ENCODE results near the gene TMEM129. TPM values are rescaled to one million over a fixed set of nuclear protein-coding genes. Genes with fewer than 3 reads are reported as not detected.

Gene TMEM129
- total and polyA plus RNA-seq, 2 donors (not counting 1 experiment from before 2014, with no cell fraction given) = 15.0 to 39.6 TPM

DNA sequence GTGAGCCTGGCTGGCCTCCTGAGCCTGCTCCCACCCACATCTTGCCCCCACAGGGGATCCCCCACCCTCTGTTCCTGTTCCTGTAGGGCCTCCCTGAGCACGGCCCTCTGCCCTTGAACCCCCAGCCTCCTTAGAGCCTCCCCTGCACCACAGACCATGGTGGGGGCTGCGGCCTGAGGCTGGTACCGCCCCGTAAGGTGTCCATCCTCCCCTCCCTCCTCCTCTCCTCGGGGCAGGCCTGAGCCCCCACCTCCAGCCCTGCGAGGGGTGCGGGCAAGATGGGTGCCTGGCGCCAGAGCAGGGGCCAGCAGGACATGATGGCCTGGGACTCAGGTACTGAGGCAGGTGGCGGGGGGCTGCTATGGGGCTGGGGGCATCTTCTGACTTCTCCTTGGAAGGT is 43.5 kb upstream of the TMEM129 start:
- H3K27me3 ChIP-seq (ENCODE audit: control insufficient read depth, insufficient read depth, low read length) = no peaks in the 10 kb centered on the region
- H3K79me2 ChIP-seq (ENCODE audit: control insufficient read depth, insufficient read depth, low read length) = no peaks in the 10 kb centered on the region
- H3K4me3 ChIP-seq (replicated peaks in 1 of 4; ENCODE audit: control extremely low read depth in 1 of 4, insufficient read depth in 1 of 4, low read depth in 3 of 4, low read length in 4 of 4) = no peak overlapping the region
- no peak overlapping the region for H3K27ac ChIP-seq (ENCODE audit: insufficient read depth, low read length)
- no peak for TF ChIP-seq CTCF (conservative IDR thresholded peaks at IDR 0.05 in 1 of 2, IDR thresholded peaks at IDR 0.05 in 1 of 2; ENCODE audit: low read depth in 1 of 2, low read length in 2 of 2)
- no peak overlapping the region for H3K9ac ChIP-seq (ENCODE audit: insufficient read depth, low read length)
- H4K20me1 ChIP-seq (ENCODE audit: control insufficient read depth, extremely low read depth, insufficient read depth, low read length) = no peaks in the 10 kb centered on the region
- H3K9me3 ChIP-seq (ENCODE audit: control insufficient read depth, insufficient read depth, low read depth, low read length) = no peaks in the 10 kb centered on the region
- no peak overlapping the region for H3K4me2 ChIP-seq (ENCODE audit: extremely low read depth, insufficient read depth, low read length)
- no peak for DNase-seq (ENCODE audit: low read depth in 2 of 2)
- H3K4me1 ChIP-seq (ENCODE audit: control insufficient read depth, extremely low read depth, insufficient read depth, low read length) = no peaks in the 10 kb centered on the region
- no peak overlapping the region for H2AFZ ChIP-seq (ENCODE audit: low read length)
- H3K36me3 ChIP-seq (ENCODE audit: control insufficient read depth, insufficient read depth, low read length) = no peaks in the 10 kb centered on the region

GRCh38 chr4:1763550-1764080 is 42.5 kb upstream of the TMEM129 start:
- Histone ChIP-seq H3K4me1 (ENCODE audit: control insufficient read depth, extremely low read depth, insufficient read depth, low read length) (no peaks in the 10 kb centered on the region), H3K4me3 (replicated peaks in 1 of 4; ENCODE audit: control extremely low read depth in 1 of 4, insufficient read depth in 1 of 4, low read depth in 3 of 4, low read length in 4 of 4) (peak overlapping the region in 1 of 4 experiments; percentile 27), H3K36me3 (ENCODE audit: control insufficient read depth, insufficient read depth, low read length) (no peaks in the 10 kb centered on the region), H2AFZ (ENCODE audit: low read length) (no peak overlapping the region), H3K4me2 (ENCODE audit: extremely low read depth, insufficient read depth, low read length) (peak overlapping the region; percentile 23), H3K27me3 (ENCODE audit: control insufficient read depth, insufficient read depth, low read length) (no peaks in the 10 kb centered on the region), H3K27ac (ENCODE audit: insufficient read depth, low read length) (no peak overlapping the region), H4K20me1 (ENCODE audit: control insufficient read depth, extremely low read depth, insufficient read depth, low read length) (no peaks in the 10 kb centered on the region), H3K9me3 (ENCODE audit: control insufficient read depth, insufficient read depth, low read depth, low read length) (no peaks in the 10 kb centered on the region), H3K9ac (ENCODE audit: insufficient read depth, low read length) (no peak overlapping the region), H3K79me2 (ENCODE audit: control insufficient read depth, insufficient read depth, low read length) (no peaks in the 10 kb centered on the region)
- TF ChIP-seq EZH2 (IDR thresholded peaks at IDR 0.05; ENCODE audit: low read length, missing control alignments) = no peak
- TF ChIP-seq CTCF (conservative IDR thresholded peaks at IDR 0.05 in 1 of 2, IDR thresholded peaks at IDR 0.05 in 1 of 2; ENCODE audit: low read depth in 1 of 2, low read length in 2 of 2) = peak in 1 of 2 donors; percentile 20
- DNase-seq (ENCODE audit: low read depth in 2 of 2) = peak; percentile 42 to 51

- Histone ChIP-seq H3K79me2 (ENCODE audit: control insufficient read depth, insufficient read depth, low read length) (no peaks in the 10 kb centered on the region), H3K27ac (ENCODE audit: insufficient read depth, low read length) (no peak overlapping the region), H3K4me1 (ENCODE audit: control insufficient read depth, extremely low read depth, insufficient read depth, low read length) (no peaks in the 10 kb centered on the region), H4K20me1 (ENCODE audit: control insufficient read depth, extremely low read depth, insufficient read depth, low read length) (no peaks in the 10 kb centered on the region), H2AFZ (ENCODE audit: low read length) (no peak overlapping the region), H3K27me3 (ENCODE audit: control insufficient read depth, insufficient read depth, low read length) (no peaks in the 10 kb centered on the region), H3K9me3 (ENCODE audit: control insufficient read depth, insufficient read depth, low read depth, low read length) (no peaks in the 10 kb centered on the region), H3K4me2 (ENCODE audit: extremely low read depth, insufficient read depth, low read length) (no peak overlapping the region), H3K4me3 (replicated peaks in 1 of 4; ENCODE audit: control extremely low read depth in 1 of 4, insufficient read depth in 1 of 4, low read depth in 3 of 4, low read length in 4 of 4) (no peak overlapping the region), H3K9ac (ENCODE audit: insufficient read depth, low read length) (no peak overlapping the region), H3K36me3 (ENCODE audit: control insufficient read depth, insufficient read depth, low read length) (no peaks in the 10 kb centered on the region)
- no peak for DNase-seq (ENCODE audit: low read depth in 2 of 2)
- TF ChIP-seq CTCF (conservative IDR thresholded peaks at IDR 0.05 in 1 of 2, IDR thresholded peaks at IDR 0.05 in 1 of 2; ENCODE audit: low read depth in 1 of 2, low read length in 2 of 2) = no peak
- no peak for TF ChIP-seq EZH2 (IDR thresholded peaks at IDR 0.05; ENCODE audit: low read length, missing control alignments)
These were observed 42.0 kb upstream of the TMEM129 start for GRCh38 chr4:1763070-1763549.
